ENCODE results near the gene GET4.

GRCh38 chr7:937856-938484 is 61.6 kb downstream of the GET4 start:
- TF ChIP-seq HDGF (IDR thresholded peaks at IDR 0.05; ENCODE audit: borderline replicate concordance) (no peak), ZNF384 (IDR thresholded peaks at IDR 0.05) (no peak), SP1 (IDR thresholded peaks at IDR 0.05) (no peak), FOXM1 (IDR thresholded peaks at IDR 0.05; ENCODE audit: borderline replicate concordance) (no peak), CTBP1 (IDR thresholded peaks at IDR 0.05; ENCODE audit: borderline replicate concordance) (no peak), ELF4 (IDR thresholded peaks at IDR 0.05) (no peak), PKNOX1 (IDR thresholded peaks at IDR 0.05) (no peak)

Data from HEK293T (cell line).